Neural cell (in vitro differentiated cells): ENCODE measurements around the gene NHSL1. TPM values are rescaled to one million over a fixed set of nuclear protein-coding genes. Genes with fewer than 3 reads are reported as not detected.

Source experiments
- H2AFZ ChIP-seq: fragments of 200-600, 300-800 bp; sonication (generic), shearing (Covaris generic); 2 replicates; pipeline ENCODE4 v1.6.0; 2014; ENCODE audit warnings: low read depth, mild to moderate bottlenecking, antibody characterized with exemption, low read length, moderate library complexity
- H3F3A ChIP-seq: fragments of 200-600 bp; shearing (Covaris generic); 2 replicates; pipeline ENCODE4 v1.6.1; 2016; ENCODE audit warnings: mild to moderate bottlenecking, moderate library complexity, mixed read lengths, antibody characterized with exemption, low read length; ENCODE audit not compliant: insufficient read depth, poor library complexity, severe bottlenecking
- H3K27ac ChIP-seq: fragments of 200-600, 300-800 bp; sonication (generic), shearing (Covaris generic); 2 replicates; pipeline ENCODE4 v1.5.1; 2014; ENCODE audit warnings: mild to moderate bottlenecking, low read length, moderate library complexity
- H3K27me3 ChIP-seq: fragments of 300-800, 200-600 bp; sonication (generic), shearing (Covaris generic); 2 replicates; pipeline ENCODE4 v1.6.0; 2014; ENCODE audit warnings: mild to moderate bottlenecking, low read depth, low read length, moderate library complexity; ENCODE audit not compliant: insufficient read depth
- H3K36me3 ChIP-seq: fragments of 300-800, 200-600 bp; sonication (generic), shearing (Covaris generic); 2 replicates; pipeline ENCODE4 v1.5.1; 2014; ENCODE audit warnings: mild to moderate bottlenecking, antibody characterized with exemption, low read length, moderate library complexity; ENCODE audit not compliant: insufficient read depth
- H3K4me2 ChIP-seq: fragments of 300-800, 200-600 bp; sonication (generic), shearing (Covaris generic); 2 replicates; pipeline ENCODE4 v1.6.0; 2014; ENCODE audit warnings: mild to moderate bottlenecking, low read length
- H3K4me3 ChIP-seq: fragments of 300-800, 200-600 bp; sonication (generic), shearing (Covaris generic); 2 replicates; pipeline ENCODE4 v1.5.1; 2014; ENCODE audit warnings: mild to moderate bottlenecking, low read length, moderate library complexity
- H3K79me2 ChIP-seq: fragments of 200-600 bp; shearing (Covaris generic); replicated peaks from 2 replicates; pipeline ENCODE4 v1.6.0; 2014; ENCODE audit warnings: mild to moderate bottlenecking, low read length, moderate library complexity; ENCODE audit not compliant: insufficient read depth
- H3K9ac ChIP-seq: fragments of 300-800, 200-600 bp; sonication (generic), shearing (Covaris generic); 2 replicates; pipeline ENCODE4 v1.6.1; 2016; ENCODE audit warnings: mild to moderate bottlenecking, low read length, mixed read lengths
- H3K9me2 ChIP-seq: fragments of 200-600 bp; shearing (Covaris generic); 2 replicates; pipeline ENCODE4 v1.6.1; 2016; ENCODE audit warnings: mild to moderate bottlenecking, low read length, mixed read lengths; ENCODE audit not compliant: insufficient read depth
- H3K9me3 ChIP-seq: fragments of 200-600, 300-800 bp; sonication (generic), shearing (Covaris generic); 2 replicates; pipeline ENCODE4 v1.6.1; 2016; ENCODE audit warnings: mild to moderate bottlenecking, mixed run types, low read length, moderate library complexity, mixed read lengths
- H4K20me1 ChIP-seq: fragments of 200-600 bp; shearing (Covaris generic); 2 replicates; pipeline ENCODE4 v1.6.1; 2016; ENCODE audit warnings: mild to moderate bottlenecking, mixed run types; ENCODE audit not compliant: insufficient read depth
- CTCF ChIP-seq: fragments of 450-650 bp; IDR thresholded peaks from 2 replicates; pipeline ENCODE4 v1.5.1; 2014; ENCODE audit warnings: antibody characterized with exemption, mild to moderate bottlenecking, moderate library complexity; ENCODE audit not compliant: poor library complexity, severe bottlenecking
- EP300 ChIP-seq: fragments of 450-650 bp; conservative IDR thresholded peaks from 2 replicates; pipeline ENCODE4 v1.6.1; 2014; ENCODE audit warnings: antibody characterized with exemption, mild to moderate bottlenecking, moderate library complexity; ENCODE audit not compliant: poor library complexity, severe bottlenecking
- EZH2 ChIP-seq: fragments of 200-600, 300-800 bp; shearing (Covaris generic), sonication (generic); IDR thresholded peaks from 2 replicates; pipeline ENCODE4 v1.6.1; 2014; ENCODE audit warnings: antibody characterized with exemption, low read length, borderline replicate concordance, mild to moderate bottlenecking; ENCODE audit not compliant: insufficient read depth, poor library complexity, severe bottlenecking
- MXI1 ChIP-seq: fragments of 450-650 bp; conservative IDR thresholded peaks from 2 replicates; pipeline ENCODE4 v1.6.1; 2014; ENCODE audit warnings: antibody characterized with exemption, mild to moderate bottlenecking; ENCODE audit not compliant: poor library complexity, severe bottlenecking
- POLR2AphosphoS5 ChIP-seq: IDR thresholded peaks from 2 replicates; pipeline ENCODE4 v1.6.1; 2012
- RAD21 ChIP-seq: fragments of 450-650 bp; conservative IDR thresholded peaks from 2 replicates; pipeline ENCODE4 v1.6.1; 2014; ENCODE audit warnings: antibody characterized with exemption, mild to moderate bottlenecking, moderate library complexity
- SMC3 ChIP-seq: fragments of 450-650 bp; conservative IDR thresholded peaks from 2 replicates; pipeline ENCODE4 v1.6.1; 2014; ENCODE audit warnings: antibody characterized with exemption, mild to moderate bottlenecking, moderate library complexity; ENCODE audit not compliant: poor library complexity
- TAF1 ChIP-seq: IDR thresholded peaks from 2 replicates; pipeline ENCODE4 v1.6.1; 2012; ENCODE audit warnings: low read depth
- polyA plus RNA-seq: library from polyadenylated mRNA; depleted of rRNA; stranded (reverse); fragments of >200 nt; gene quantifications from 2 replicates; pipeline ENCODE4 v1.2.3, GENCODE V29; 2014
- TF ChIP-seq, protein P1 (sequence below): IDR thresholded peaks from 2 replicates; pipeline ENCODE4 v1.6.1; 2012; ENCODE audit warnings: borderline replicate concordance

Gene NHSL1
- polyA plus RNA-seq, 1 donor from 2014 or later, result 2.4 TPM

GRCh38 chr6:138477913-138478539, 21.3 kb downstream of the NHSL1 start:
- Histone ChIP-seq H3K9me2 (no peaks in the 10 kb centered on the region), H3K79me2 (no peaks in the 10 kb centered on the region), H3F3A (no peaks in the 10 kb centered on the region), H3K36me3 (no peaks in the 10 kb centered on the region), H3K27ac (no peak overlapping the region), H3K4me2 (no peak overlapping the region), H3K27me3 (no peaks in the 10 kb centered on the region), H2AFZ (no peak overlapping the region), H3K4me3 (no peak overlapping the region), H3K9ac (no peak overlapping the region), H3K9me3 (no peaks in the 10 kb centered on the region), H4K20me1 (no peaks in the 10 kb centered on the region)
- no peak for TF ChIP-seq EZH2
- no peak for TF ChIP-seq EP300

DNA sequence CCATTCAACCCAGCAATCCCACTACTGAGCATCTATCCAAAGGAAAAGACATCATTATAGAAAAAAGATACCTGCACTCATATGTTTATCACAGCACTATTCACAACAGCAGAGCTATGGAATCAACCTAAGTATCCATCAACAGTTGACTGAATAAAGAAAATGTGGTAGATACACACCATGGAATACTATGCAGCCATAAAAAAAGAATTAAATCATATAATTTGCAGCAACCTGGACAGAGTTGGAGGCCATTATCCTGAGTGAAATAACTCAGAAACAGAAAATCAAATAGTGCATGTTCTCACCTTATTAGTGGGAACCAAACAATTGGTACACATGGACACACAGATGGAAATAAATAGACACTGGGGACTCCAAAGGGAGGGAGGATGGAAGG, 23.2 kb downstream of the NHSL1 start:
- H3K9me3 ChIP-seq, result no peaks in the 10 kb centered on the region
- no peaks in the 10 kb centered on the region for H3F3A ChIP-seq
- H3K27me3 ChIP-seq, result no peaks in the 10 kb centered on the region
- no peaks in the 10 kb centered on the region for H3K79me2 ChIP-seq
- H3K4me2 ChIP-seq, result no peak overlapping the region
- H2AFZ ChIP-seq, result no peak overlapping the region
- H3K9ac ChIP-seq, result no peak overlapping the region
- H3K9me2 ChIP-seq, result no peaks in the 10 kb centered on the region
- H3K27ac ChIP-seq, result no peak overlapping the region
- TF ChIP-seq RAD21 (no peak), EP300 (no peak), EZH2 (no peak), MXI1 (no peak), TAF1 (no peak), SMC3 (no peak), CTCF (no peak), POLR2AphosphoS5 (no peak)
- TF ChIP-seq, protein P1, sequence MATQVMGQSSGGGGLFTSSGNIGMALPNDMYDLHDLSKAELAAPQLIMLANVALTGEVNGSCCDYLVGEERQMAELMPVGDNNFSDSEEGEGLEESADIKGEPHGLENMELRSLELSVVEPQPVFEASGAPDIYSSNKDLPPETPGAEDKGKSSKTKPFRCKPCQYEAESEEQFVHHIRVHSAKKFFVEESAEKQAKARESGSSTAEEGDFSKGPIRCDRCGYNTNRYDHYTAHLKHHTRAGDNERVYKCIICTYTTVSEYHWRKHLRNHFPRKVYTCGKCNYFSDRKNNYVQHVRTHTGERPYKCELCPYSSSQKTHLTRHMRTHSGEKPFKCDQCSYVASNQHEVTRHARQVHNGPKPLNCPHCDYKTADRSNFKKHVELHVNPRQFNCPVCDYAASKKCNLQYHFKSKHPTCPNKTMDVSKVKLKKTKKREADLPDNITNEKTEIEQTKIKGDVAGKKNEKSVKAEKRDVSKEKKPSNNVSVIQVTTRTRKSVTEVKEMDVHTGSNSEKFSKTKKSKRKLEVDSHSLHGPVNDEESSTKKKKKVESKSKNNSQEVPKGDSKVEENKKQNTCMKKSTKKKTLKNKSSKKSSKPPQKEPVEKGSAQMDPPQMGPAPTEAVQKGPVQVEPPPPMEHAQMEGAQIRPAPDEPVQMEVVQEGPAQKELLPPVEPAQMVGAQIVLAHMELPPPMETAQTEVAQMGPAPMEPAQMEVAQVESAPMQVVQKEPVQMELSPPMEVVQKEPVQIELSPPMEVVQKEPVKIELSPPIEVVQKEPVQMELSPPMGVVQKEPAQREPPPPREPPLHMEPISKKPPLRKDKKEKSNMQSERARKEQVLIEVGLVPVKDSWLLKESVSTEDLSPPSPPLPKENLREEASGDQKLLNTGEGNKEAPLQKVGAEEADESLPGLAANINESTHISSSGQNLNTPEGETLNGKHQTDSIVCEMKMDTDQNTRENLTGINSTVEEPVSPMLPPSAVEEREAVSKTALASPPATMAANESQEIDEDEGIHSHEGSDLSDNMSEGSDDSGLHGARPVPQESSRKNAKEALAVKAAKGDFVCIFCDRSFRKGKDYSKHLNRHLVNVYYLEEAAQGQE, result no peak
- no peaks in the 10 kb centered on the region for H4K20me1 ChIP-seq
- no peaks in the 10 kb centered on the region for H3K36me3 ChIP-seq
- H3K4me3 ChIP-seq, result no peak overlapping the region

DNA sequence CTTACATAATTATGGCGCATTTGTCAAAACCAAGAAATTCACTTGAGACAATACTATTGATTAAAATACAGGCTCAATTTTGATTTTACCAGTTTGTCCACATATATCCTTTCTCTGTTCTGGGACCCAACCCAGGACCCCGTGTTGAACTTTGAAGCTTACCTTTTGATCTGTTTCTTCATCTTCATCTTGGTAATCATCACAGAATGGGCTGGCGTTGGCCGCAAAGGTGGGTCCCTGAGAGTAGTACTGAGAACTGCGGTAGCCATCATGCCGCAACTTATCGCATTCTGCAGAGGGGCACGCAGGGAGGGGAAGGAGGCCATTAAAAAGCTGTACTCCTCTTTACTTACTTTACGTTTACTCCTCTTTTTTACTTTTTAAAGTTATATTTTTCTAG, 26.1 kb downstream of the NHSL1 start:
- no peaks in the 10 kb centered on the region for H4K20me1 ChIP-seq
- no peak overlapping the region for H3K27ac ChIP-seq
- H3K79me2 ChIP-seq, result no peaks in the 10 kb centered on the region
- no peaks in the 10 kb centered on the region for H3F3A ChIP-seq
- H3K36me3 ChIP-seq, result no peaks in the 10 kb centered on the region
- H3K4me2 ChIP-seq, result no peak overlapping the region
- H3K9ac ChIP-seq, result no peak overlapping the region
- TF ChIP-seq TAF1, result no peak
- no peak for TF ChIP-seq EZH2
- TF ChIP-seq POLR2AphosphoS5, result no peak
- TF ChIP-seq, protein P1, result no peak
- no peak for TF ChIP-seq MXI1
- no peak for TF ChIP-seq RAD21
- no peak for TF ChIP-seq SMC3
- TF ChIP-seq CTCF, result no peak
- no peak for TF ChIP-seq EP300
- no peak overlapping the region for H3K4me3 ChIP-seq
- no peaks in the 10 kb centered on the region for H3K27me3 ChIP-seq
- no peaks in the 10 kb centered on the region for H3K9me3 ChIP-seq
- no peak overlapping the region for H2AFZ ChIP-seq
- no peaks in the 10 kb centered on the region for H3K9me2 ChIP-seq
